DOHH2 (cell line): ENCODE results near the gene PTPRN2.

ENCODE experiments used
- H3F3A ChIP-seq: fragments of 200-600 bp; sonication (generic), shearing (Covaris generic); 2 replicates; pipeline ENCODE4 v1.6.0; 2016; ENCODE audit warnings: antibody characterized with exemption, mild to moderate bottlenecking; ENCODE audit not compliant: control insufficient read depth, insufficient read depth
- H3K27ac ChIP-seq: fragments of 200-600 bp; sonication (generic); 2 replicates; pipeline ENCODE4 v1.5.1; 2014; ENCODE audit warnings: low read depth, mild to moderate bottlenecking, low read length, moderate library complexity
- H3K27me3 ChIP-seq: fragments of 200-600 bp; sonication (generic); 2 replicates; pipeline ENCODE4 v1.6.1; 2014; ENCODE audit warnings: mild to moderate bottlenecking, low read length, mixed read lengths; ENCODE audit not compliant: control insufficient read depth
- H3K36me3 ChIP-seq: fragments of 200-600 bp; sonication (generic); 2 replicates; pipeline ENCODE4 v1.6.1; 2014; ENCODE audit warnings: mild to moderate bottlenecking, low read length, moderate library complexity, mixed read lengths; ENCODE audit not compliant: control insufficient read depth
- H3K4me1 ChIP-seq: fragments of 200-600 bp; sonication (generic); 2 replicates; pipeline ENCODE4 v1.6.1; 2014; ENCODE audit warnings: mild to moderate bottlenecking, low read length, mixed read lengths; ENCODE audit not compliant: control insufficient read depth
- H3K4me2 ChIP-seq: fragments of 200-600 bp; sonication (generic); 2 replicates; pipeline ENCODE4 v1.6.0; 2014; ENCODE audit warnings: mild to moderate bottlenecking, low read length, moderate library complexity
- H3K4me3 ChIP-seq: fragments of 200-600 bp; sonication (generic); 2 replicates; pipeline ENCODE4 v1.5.1; 2014; ENCODE audit warnings: mild to moderate bottlenecking, low read length, mixed read lengths
- H3K79me2 ChIP-seq: fragments of 200-600 bp; sonication (generic); 2 replicates; pipeline ENCODE4 v1.6.1; 2014; ENCODE audit warnings: mild to moderate bottlenecking, low read length, mixed read lengths; ENCODE audit not compliant: control insufficient read depth
- H3K9me2 ChIP-seq: fragments of 200-600 bp; sonication (generic); replicated peaks from 2 replicates; pipeline ENCODE4 v1.6.1; 2014; ENCODE audit warnings: mild to moderate bottlenecking, low read length, mixed read lengths; ENCODE audit not compliant: control insufficient read depth
- H3K9me3 ChIP-seq: fragments of 200-600 bp; sonication (generic); 2 replicates; pipeline ENCODE4 v1.6.1; 2014; ENCODE audit warnings: antibody characterized with exemption, low read length, mixed read lengths; ENCODE audit not compliant: control insufficient read depth, insufficient read depth
- H4K20me1 ChIP-seq: fragments of 200-600 bp; sonication (generic); 2 replicates; pipeline ENCODE4 v1.6.0; 2014; ENCODE audit warnings: low read depth, mild to moderate bottlenecking, antibody characterized with exemption, low read length, moderate library complexity; ENCODE audit not compliant: control insufficient read depth, insufficient read depth
- EZH2phosphoT487 ChIP-seq: fragments of 200-600 bp; sonication (generic); IDR thresholded peaks from 2 replicates; pipeline ENCODE4 v1.6.1; 2017; ENCODE audit warnings: borderline replicate concordance, mild to moderate bottlenecking, antibody characterized with exemption, low read length, moderate library complexity, mixed read lengths
- TF ChIP-seq, protein P1 (sequence below): fragments of 200-600 bp; sonication (generic); IDR thresholded peaks from one replicate; pipeline ENCODE4 v1.5.1; 2014; ENCODE audit warnings: antibody characterized with exemption, mild to moderate bottlenecking, low read depth, low read length; ENCODE audit not compliant: poor library complexity, severe bottlenecking

PTPRN2 gene

DNA sequence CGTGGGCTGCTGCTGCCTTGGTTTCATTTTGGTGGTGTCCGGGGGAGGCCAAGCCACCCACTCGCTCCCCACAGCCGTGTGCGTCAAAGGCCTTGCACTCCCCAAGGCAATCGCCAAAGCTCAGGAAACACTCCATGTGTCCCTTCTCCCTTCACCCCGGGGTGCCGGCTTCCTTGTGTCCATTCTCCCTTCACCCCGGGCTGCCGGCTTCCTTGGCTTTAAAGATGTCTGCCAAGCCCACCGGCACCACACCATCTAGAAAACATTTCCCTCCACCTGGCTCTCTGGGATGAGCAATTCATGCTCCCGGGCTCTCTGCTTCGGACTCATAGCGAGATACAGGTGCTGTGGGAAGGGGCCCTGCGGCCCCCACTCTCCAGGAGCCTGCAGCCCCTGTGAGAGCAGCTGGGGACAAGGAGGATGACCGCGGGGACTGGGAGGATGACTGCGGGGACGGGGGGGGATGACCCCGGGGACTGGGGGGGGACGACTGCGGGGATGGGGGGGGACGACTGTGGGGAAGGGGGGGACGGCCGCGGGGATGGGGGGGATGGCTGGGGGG lies 928.7 kb downstream of the PTPRN2 start:
- Histone ChIP-seq H3K27ac (no peak overlapping the region), H4K20me1 (no peaks in the 10 kb centered on the region), H3K4me2 (no peak overlapping the region), H3K79me2 (no peaks in the 10 kb centered on the region), H3K4me1 (peaks cover 8% of the 10 kb centered on the region), H3K9me2 (no peaks in the 10 kb centered on the region), H3K9me3 (peaks cover 6% of the 10 kb centered on the region; the same call in 1 of the 2 replicates), H3F3A (no peaks in the 10 kb centered on the region), H3K27me3 (no peaks in the 10 kb centered on the region), H3K4me3 (no peak overlapping the region), H3K36me3 (no peaks in the 10 kb centered on the region)
- no peak for TF ChIP-seq EZH2phosphoT487
- TF ChIP-seq, protein P1, sequence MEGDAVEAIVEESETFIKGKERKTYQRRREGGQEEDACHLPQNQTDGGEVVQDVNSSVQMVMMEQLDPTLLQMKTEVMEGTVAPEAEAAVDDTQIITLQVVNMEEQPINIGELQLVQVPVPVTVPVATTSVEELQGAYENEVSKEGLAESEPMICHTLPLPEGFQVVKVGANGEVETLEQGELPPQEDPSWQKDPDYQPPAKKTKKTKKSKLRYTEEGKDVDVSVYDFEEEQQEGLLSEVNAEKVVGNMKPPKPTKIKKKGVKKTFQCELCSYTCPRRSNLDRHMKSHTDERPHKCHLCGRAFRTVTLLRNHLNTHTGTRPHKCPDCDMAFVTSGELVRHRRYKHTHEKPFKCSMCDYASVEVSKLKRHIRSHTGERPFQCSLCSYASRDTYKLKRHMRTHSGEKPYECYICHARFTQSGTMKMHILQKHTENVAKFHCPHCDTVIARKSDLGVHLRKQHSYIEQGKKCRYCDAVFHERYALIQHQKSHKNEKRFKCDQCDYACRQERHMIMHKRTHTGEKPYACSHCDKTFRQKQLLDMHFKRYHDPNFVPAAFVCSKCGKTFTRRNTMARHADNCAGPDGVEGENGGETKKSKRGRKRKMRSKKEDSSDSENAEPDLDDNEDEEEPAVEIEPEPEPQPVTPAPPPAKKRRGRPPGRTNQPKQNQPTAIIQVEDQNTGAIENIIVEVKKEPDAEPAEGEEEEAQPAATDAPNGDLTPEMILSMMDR: no peak

GRCh38 chr7:157657741-157658740 lies 929.6 kb downstream of the PTPRN2 start:
- H3K36me3 ChIP-seq: no peaks in the 10 kb centered on the region
- H3K4me1 ChIP-seq: peaks cover 8% of the 10 kb centered on the region
- no peaks in the 10 kb centered on the region for H3K9me2 ChIP-seq
- H3F3A ChIP-seq: no peaks in the 10 kb centered on the region
- H4K20me1 ChIP-seq: no peaks in the 10 kb centered on the region
- H3K9me3 ChIP-seq: peaks cover 9% of the 10 kb centered on the region; the same call in 1 of the 2 replicates
- H3K27me3 ChIP-seq: no peaks in the 10 kb centered on the region
- TF ChIP-seq, protein P1: no peak
- TF ChIP-seq EZH2phosphoT487: no peak
- H3K4me3 ChIP-seq: no peak overlapping the region
- H3K79me2 ChIP-seq: no peaks in the 10 kb centered on the region
- H3K4me2 ChIP-seq: no peak overlapping the region
- no peak overlapping the region for H3K27ac ChIP-seq

- no peaks in the 10 kb centered on the region for H4K20me1 ChIP-seq
- no peaks in the 10 kb centered on the region for H3K27me3 ChIP-seq
- no peaks in the 10 kb centered on the region for H3K9me2 ChIP-seq
- TF ChIP-seq, protein P1: no peak
- TF ChIP-seq EZH2phosphoT487: no peak
- no peak overlapping the region for H3K4me3 ChIP-seq
- H3K79me2 ChIP-seq: no peaks in the 10 kb centered on the region
- peaks cover 8% of the 10 kb centered on the region for H3K4me1 ChIP-seq
- H3K9me3 ChIP-seq: peaks cover 9% of the 10 kb centered on the region; the same call in 1 of the 2 replicates
- no peak overlapping the region for H3K4me2 ChIP-seq
- H3K27ac ChIP-seq: no peak overlapping the region
- H3F3A ChIP-seq: no peaks in the 10 kb centered on the region
- no peaks in the 10 kb centered on the region for H3K36me3 ChIP-seq
These were observed 931.3 kb downstream of the PTPRN2 start for GRCh38 chr7:157656195-157656769.
